ENCODE results near the gene AMN.
"Not testable (repeated sequence)": the region's sequence is repeated elsewhere in the genome, so short reads cannot be mapped to it uniquely, and the experiment has no call there.

The AMN gene

DNA sequence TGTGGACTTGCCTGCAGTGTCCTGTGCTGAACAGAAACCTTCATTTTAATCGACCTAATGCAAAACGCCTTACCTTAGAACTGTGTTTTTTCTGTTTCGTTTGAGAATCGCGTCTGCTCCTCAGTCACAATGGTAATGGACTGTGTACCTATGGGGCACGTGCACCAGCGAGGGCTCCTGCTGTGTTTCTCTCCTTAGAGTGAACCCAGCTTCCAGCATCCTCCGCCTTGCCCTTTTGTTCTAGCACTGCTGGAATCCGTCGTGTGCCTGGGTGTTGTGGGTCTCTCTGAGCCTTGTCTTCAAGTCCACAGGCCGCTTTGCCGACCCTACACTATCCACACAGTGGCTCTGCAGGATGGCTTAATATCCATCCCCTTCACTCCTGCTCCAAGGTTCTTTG lies 3.6 kb downstream of the AMN start:
- H3K9me3 ChIP-seq = no peaks in the 10 kb centered on the region
- H3K4me3 ChIP-seq (ENCODE audit: low read depth in 1 of 2, low read length in 1 of 2) = no peak overlapping the region
- peaks cover 13 to 28% of the 10 kb centered on the region in 2 experiments for H3K4me1 ChIP-seq (ENCODE audit: control insufficient read depth in 1 of 2, insufficient read depth in 1 of 2, low read depth in 1 of 2, low read length in 1 of 2)
- H3K27ac ChIP-seq = no peak overlapping the region
- TF ChIP-seq, protein P1, sequence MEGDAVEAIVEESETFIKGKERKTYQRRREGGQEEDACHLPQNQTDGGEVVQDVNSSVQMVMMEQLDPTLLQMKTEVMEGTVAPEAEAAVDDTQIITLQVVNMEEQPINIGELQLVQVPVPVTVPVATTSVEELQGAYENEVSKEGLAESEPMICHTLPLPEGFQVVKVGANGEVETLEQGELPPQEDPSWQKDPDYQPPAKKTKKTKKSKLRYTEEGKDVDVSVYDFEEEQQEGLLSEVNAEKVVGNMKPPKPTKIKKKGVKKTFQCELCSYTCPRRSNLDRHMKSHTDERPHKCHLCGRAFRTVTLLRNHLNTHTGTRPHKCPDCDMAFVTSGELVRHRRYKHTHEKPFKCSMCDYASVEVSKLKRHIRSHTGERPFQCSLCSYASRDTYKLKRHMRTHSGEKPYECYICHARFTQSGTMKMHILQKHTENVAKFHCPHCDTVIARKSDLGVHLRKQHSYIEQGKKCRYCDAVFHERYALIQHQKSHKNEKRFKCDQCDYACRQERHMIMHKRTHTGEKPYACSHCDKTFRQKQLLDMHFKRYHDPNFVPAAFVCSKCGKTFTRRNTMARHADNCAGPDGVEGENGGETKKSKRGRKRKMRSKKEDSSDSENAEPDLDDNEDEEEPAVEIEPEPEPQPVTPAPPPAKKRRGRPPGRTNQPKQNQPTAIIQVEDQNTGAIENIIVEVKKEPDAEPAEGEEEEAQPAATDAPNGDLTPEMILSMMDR (IDR thresholded peaks at IDR 0.05) = no peak
- no peaks in the 10 kb centered on the region for H3K36me3 ChIP-seq
- peaks cover 100% of the 10 kb centered on the region for H3K27me3 ChIP-seq

DNA sequence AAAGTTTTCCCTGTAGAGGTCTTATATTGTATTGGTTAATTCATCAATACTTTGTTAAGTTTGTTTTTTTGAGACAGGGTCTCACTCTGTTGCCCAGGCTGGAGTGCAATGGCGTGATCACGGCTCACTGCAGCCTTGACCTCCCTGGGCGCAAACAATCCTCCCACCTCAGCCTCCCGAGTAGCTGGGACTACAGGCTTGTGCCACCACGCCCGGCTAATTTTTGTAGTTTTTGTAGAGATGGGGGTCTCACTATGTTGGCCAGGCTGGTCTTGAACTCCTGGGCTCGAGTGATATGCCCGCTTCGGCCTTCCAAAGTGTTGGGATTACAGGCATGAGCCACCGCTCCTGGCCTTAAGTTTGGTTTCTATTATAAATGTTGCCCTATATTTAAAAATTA lies 4.4 kb downstream of the AMN start:
- H3K27ac ChIP-seq; H3K9me3 ChIP-seq; H3K4me3 ChIP-seq (ENCODE audit: low read depth in 1 of 2, low read length in 1 of 2); H3K36me3 ChIP-seq: not testable (repeated sequence)
- peaks cover 100% of the 10 kb centered on the region for H3K27me3 ChIP-seq
- peaks cover 13 to 28% of the 10 kb centered on the region in 2 experiments for H3K4me1 ChIP-seq (ENCODE audit: control insufficient read depth in 1 of 2, insufficient read depth in 1 of 2, low read depth in 1 of 2, low read length in 1 of 2)

DNA sequence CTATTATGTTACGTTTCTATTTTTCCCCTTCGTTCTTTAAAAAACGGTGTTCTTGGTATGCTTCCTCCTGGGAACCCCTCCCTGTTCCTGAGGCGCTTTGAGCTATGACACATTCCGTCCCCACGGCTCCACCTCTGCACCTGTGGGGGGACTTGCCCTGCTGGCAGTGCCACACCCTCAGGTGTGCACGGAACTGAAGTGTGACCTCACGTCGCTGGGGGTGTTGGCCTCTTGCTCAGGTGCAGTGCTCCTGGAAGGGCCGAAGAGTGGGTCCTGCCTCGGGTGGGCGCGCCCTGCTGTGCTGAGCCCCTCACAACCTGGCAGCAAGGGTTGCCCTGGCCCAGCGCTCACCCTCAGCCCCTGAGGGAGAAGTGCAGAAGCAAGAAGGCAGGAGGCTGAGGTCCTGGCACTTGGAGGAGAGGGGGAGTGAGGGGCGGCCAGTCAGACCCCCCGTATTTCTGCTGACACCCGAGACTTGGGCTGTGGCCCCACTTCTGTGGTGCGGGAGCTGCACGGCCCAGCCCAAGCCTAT lies 4.9 kb downstream of the AMN start:
- no peaks in the 10 kb centered on the region for H3K9me3 ChIP-seq
- no peaks in the 10 kb centered on the region for H3K36me3 ChIP-seq
- H3K27me3 ChIP-seq = peaks cover 100% of the 10 kb centered on the region
- TF ChIP-seq, protein P1 (IDR thresholded peaks at IDR 0.05) = no peak
- H3K27ac ChIP-seq = no peak overlapping the region
- H3K4me3 ChIP-seq (ENCODE audit: low read depth in 1 of 2, low read length in 1 of 2) = peak overlapping the region in 1 of 2 experiments; percentile 58
- peaks cover 13 to 28% of the 10 kb centered on the region in 2 experiments for H3K4me1 ChIP-seq (ENCODE audit: control insufficient read depth in 1 of 2, insufficient read depth in 1 of 2, low read depth in 1 of 2, low read length in 1 of 2)

DNA sequence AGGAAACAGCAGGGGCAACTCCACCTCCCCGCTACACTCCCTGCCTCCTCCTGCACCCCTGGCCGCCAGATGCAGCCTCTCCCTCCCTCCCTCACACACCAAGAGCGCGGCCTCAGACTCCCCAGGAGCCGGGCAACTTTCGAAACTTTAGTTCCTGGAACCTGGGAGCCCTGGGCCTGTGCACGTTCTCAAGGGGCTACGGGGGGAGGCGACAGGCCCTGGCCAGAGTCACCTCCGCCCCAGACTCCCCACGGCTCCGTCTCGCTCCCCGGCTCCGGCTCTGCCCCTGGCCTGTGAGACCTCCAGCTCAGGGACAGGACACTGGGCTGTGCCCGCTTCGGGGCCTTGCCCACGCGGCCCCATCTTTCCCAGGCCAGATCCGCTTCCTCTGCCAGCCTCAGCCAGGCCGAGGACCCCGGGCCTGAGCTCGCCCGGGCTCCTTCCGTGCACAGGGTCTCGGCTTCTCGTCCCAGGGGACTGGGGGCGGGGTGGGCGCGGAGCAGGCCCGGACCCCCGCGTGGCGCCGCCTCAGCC lies 5.5 kb downstream of the AMN start:
- peak overlapping the region; percentile 20 to 58 for H3K4me3 ChIP-seq (ENCODE audit: low read depth in 1 of 2, low read length in 1 of 2)

DNA sequence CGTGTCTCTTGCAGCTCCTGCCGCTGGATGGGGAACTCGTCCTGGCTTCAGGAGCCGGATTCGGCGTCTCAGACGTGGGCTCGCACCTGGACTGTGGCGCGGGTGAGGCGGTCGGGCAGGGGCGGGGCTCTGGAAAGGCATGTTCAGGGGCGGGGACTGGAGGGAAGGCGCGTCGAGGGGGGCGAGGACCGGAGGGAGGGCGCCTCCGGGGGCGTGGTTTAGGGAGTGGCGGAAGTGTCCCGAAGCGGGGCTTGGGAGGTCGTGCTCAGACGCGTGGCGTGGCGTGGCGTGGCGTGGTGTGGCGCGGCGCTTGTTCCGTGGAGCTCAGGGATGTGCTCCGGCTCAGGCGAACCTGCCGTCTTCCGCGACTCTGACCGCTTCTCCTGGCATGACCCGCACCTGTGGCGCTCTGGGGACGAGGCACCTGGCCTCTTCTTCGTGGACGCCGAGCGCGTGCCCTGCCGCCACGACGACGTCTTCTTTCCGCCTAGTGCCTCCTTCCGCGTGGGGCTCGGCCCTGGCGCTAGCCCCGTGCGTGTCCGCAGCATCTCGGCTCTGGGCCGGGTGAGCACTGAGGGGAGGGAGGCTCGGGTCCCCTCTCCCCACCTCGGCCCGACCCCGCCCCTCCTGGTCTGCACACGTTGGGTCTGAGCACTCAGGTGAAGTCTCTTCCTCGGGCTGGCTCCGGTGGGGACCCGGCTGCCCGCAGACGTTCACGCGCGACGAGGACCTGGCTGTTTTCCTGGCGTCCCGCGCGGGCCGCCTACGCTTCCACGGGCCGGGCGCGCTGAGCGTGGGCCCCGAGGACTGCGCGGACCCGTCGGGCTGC lies 6.2 kb downstream of the AMN start:
- TF ChIP-seq, protein P1 (IDR thresholded peaks at IDR 0.05) = no peak

More for the DNA sequence above, 5.5 kb downstream of the AMN start:
- peaks cover 100% of the 10 kb centered on the region for H3K27me3 ChIP-seq
- H3K9me3 ChIP-seq = no peaks in the 10 kb centered on the region
- H3K36me3 ChIP-seq = no peaks in the 10 kb centered on the region
- peaks cover 13 to 28% of the 10 kb centered on the region in 2 experiments for H3K4me1 ChIP-seq (ENCODE audit: control insufficient read depth in 1 of 2, insufficient read depth in 1 of 2, low read depth in 1 of 2, low read length in 1 of 2)
- H3K27ac ChIP-seq = no peak overlapping the region
- TF ChIP-seq, protein P1 (IDR thresholded peaks at IDR 0.05) = no peak

More for the DNA sequence above, 6.2 kb downstream of the AMN start:
- no peaks in the 10 kb centered on the region for H3K36me3 ChIP-seq
- H3K27me3 ChIP-seq = peaks cover 100% of the 10 kb centered on the region
- no peak overlapping the region for H3K27ac ChIP-seq
- no peaks in the 10 kb centered on the region for H3K9me3 ChIP-seq
- peak overlapping the region; percentile 20 to 58 for H3K4me3 ChIP-seq (ENCODE audit: low read depth in 1 of 2, low read length in 1 of 2)
- peaks cover 13 to 28% of the 10 kb centered on the region in 2 experiments for H3K4me1 ChIP-seq (ENCODE audit: control insufficient read depth in 1 of 2, insufficient read depth in 1 of 2, low read depth in 1 of 2, low read length in 1 of 2)
